Measurements from ENCODE around the gene LYRM4.

The LYRM4 gene

DNA sequence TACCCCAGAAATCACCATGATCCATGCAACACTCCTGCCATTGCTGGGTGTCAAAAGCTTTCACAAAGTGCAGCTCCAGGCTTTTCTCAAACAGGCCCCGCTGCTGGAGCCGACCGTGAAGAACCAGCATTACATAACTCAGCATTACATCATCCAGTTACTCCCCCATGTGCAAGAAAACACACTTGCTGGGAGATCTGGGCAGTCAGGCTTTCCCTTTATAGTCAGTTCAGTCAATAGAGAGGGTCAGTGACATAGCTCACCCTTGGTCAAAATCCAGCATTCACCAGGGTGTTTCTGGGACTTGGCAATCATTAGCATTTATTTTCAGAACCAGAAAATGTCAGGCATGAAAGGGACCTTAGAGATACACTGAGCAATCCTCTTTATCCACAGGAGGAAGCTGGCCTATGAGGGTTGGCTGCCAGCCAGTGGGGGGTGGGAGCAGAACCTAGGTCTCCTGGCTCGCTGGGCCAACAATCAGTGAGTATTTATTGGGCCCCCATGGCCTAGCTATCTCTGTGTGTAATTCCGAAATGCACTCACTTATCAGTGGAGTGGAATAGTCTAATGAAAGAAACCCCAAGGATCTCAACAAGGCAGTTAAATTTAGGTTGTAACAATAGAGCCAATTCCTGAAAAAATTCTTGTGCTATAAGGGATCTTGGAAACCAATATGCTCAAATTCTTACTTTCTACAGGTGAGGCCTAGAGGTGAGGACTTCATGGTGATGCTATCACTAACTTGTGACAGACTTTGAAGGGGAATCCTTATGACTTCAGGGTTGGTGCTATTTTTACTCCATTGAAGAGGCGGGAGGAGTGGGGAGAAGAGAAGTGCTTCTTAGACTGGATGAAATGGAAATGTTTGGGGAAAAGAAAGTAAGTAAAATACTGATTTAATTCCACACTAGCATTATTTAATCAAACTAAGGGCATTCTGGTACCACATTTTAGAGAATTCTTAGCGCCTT is 54.6 kb downstream of the LYRM4 start:
- DNase-seq (ENCODE audit: low read depth in 3 of 3): no peak

DNA sequence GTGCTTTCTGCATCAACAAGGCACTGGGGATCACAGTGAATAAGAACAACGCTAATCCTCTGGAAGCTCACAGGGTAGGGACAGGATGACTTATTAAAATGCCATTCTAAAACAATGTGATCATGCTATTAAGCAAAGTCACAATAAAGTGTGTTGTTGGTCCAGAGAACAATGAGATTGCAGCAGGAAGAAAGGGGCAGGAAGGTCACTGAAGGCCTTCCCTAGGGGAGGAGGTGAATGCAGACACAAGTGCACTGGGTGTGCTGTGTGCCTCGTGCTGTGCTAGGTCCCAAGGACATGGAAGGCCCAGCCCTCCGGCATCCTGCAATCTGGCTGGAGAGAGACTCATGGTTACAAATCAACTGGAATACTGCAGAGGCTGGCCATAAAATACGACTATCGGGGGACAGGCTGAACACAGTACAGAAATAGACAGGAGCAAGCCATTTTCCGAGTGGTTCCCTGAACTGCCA is 55.7 kb downstream of the LYRM4 start:
- no peak for DNase-seq (ENCODE audit: low read depth in 3 of 3)

DNA sequence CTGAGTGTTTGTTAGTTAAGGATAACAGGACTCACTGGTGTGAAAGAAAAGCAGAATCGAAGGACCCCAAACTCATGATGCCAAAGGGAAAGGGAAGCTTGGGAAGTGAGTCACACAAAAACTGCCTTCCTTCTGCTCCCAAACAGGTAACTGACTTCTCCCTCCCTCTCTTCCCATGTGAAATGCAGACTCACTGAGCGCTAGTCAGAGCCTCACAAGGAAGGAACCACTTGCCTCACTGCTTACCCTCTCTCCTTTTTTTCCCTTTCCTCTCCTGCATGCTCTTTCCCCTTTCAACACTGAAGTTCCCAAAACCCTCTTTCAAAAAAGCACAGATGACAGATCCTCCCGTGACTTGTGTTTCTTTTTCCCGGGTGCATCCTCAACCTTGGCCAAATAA is 56.4 kb downstream of the LYRM4 start:
- DNase-seq (ENCODE audit: low read depth in 3 of 3): no peak

DNA sequence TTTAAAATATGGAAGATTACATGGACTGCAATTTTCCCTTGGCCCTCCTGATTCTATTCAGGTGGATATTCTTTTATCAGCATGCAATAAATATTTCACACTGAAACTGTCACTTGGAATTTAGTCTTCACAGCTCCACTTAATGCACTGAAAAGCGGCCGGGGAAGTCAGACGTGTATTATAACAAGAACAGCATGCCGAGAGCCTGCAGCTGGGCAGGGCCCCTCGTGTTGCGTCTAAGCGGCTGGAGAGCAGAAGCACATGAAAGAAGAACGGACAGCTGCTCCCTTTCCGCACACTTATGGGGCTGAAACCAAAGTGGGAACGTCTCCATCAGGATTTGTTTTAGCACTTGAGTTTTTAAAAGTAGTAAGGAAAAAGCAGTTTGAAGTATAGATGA is 57.2 kb downstream of the LYRM4 start:
- no peak for DNase-seq (ENCODE audit: low read depth in 3 of 3)

GRCh38 chr6:5202941-5203340 is 57.8 kb downstream of the LYRM4 start:
- DNase-seq (ENCODE audit: low read depth in 3 of 3): no peak

DNA sequence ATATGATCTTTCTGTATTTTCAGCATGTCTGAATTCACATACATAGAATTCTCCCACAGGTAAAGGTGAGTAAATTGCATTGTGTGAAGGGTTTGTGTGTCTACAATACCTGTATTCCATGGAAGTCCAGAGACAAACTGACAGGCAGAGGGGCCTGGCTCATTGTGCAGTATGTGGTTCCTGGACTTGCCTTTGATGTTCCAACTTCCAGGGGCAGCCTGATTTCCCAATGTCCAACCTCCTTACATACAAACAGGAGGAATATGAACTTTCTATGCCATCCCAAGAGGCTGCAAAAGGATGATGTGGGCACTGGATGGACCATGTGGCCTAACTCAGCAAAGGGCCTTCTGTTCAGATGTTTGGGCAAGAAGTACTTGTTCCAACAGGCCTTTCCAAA is 58.5 kb downstream of the LYRM4 start:
- no peak for DNase-seq (ENCODE audit: low read depth in 3 of 3)

DNA sequence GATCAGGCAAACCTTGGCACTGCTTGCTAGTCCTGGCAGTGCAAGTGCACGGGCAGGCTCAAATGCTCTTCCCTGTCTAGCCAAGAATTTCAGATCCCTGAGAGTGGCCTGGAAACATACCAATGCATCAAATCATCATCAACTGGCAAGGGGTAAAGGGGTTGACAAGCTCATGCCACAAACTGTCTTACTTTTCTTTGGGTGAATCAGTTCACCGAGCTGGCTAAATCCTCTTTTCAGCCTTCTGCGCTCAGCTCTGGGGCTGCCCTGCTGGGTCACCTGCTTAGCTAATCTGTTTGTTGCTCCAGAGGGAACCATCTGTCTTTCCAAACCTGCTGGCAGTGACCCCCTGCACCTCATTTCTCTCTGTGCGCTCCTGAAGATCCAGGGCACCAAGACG is 59.5 kb downstream of the LYRM4 start:
- DNase-seq (ENCODE audit: low read depth in 3 of 3): no peak

- peak in 1 of 3 donors; percentile 0 for DNase-seq (ENCODE audit: low read depth in 3 of 3)
Observed at GRCh38 chr6:5199702-5200101, 61.0 kb downstream of the LYRM4 start.

GRCh38 chr6:5199283-5199682 is 61.5 kb downstream of the LYRM4 start:
- peak in 1 of 3 donors; percentile 0 for DNase-seq (ENCODE audit: low read depth in 3 of 3)

GRCh38 chr6:5197084-5197483 is 63.7 kb downstream of the LYRM4 start:
- no peak for DNase-seq (ENCODE audit: low read depth in 3 of 3)

GRCh38 chr6:5192135-5192794 is 68.5 kb downstream of the LYRM4 start:
- no peak for DNase-seq (ENCODE audit: low read depth in 3 of 3)

- DNase-seq (ENCODE audit: low read depth in 3 of 3): no peak
Observed at GRCh38 chr6:5191722-5192121, 69.0 kb downstream of the LYRM4 start.

- DNase-seq (ENCODE audit: low read depth in 3 of 3): no peak
Observed at GRCh38 chr6:5191222-5191621, 69.5 kb downstream of the LYRM4 start.

GRCh38 chr6:5190507-5190906 is 70.2 kb downstream of the LYRM4 start:
- DNase-seq (ENCODE audit: low read depth in 3 of 3): no peak

DNA sequence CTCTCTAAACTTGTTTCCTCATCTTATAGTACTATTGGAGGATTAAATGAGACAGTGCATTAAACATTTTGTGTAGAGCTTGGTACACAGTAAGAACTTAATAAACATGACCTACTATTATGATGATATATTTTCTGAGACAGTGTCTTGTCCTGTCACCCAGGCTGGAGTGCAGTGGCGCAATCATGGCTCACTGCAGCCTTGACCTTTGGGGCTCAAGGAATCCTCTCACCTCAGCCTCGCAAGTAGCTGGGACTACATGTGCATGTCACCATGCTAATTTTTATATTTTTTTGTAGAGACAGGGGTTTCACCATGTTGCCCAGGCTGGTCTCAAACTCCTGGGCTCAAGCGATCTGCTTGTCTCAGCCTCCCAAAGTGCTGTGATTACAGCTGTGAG is 72.1 kb downstream of the LYRM4 start:
- no peak for DNase-seq (ENCODE audit: low read depth in 3 of 3)

- no peak for DNase-seq (ENCODE audit: low read depth in 3 of 3)
Observed at GRCh38 chr6:5184878-5185277, 75.9 kb downstream of the LYRM4 start.

GRCh38 chr6:5184218-5184617 is 76.5 kb downstream of the LYRM4 start:
- DNase-seq (ENCODE audit: low read depth in 3 of 3): no peak

GRCh38 chr6:5181510-5182317 is 79.0 kb downstream of the LYRM4 start:
- no peak for DNase-seq (ENCODE audit: low read depth in 3 of 3)

DNA sequence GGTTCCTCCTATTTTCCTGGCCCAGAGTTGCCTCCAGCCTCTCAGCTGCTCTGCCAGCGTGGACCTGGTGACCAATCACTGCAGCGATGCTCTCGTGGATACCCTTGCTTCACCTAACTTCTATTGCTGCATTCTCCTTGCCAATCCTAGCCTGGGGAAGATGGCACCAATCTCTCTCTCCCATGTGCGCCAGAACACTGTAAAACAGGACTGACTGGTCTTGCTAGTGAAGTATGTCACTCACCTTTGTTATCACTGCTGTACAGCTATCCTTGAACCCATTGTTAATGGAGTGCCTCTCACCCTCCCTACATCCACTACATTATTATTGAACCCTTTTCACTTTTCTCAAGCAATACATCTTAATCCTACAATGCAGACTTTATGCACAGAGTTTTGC is 80.1 kb downstream of the LYRM4 start:
- DNase-seq (ENCODE audit: low read depth in 3 of 3): no peak

DNA sequence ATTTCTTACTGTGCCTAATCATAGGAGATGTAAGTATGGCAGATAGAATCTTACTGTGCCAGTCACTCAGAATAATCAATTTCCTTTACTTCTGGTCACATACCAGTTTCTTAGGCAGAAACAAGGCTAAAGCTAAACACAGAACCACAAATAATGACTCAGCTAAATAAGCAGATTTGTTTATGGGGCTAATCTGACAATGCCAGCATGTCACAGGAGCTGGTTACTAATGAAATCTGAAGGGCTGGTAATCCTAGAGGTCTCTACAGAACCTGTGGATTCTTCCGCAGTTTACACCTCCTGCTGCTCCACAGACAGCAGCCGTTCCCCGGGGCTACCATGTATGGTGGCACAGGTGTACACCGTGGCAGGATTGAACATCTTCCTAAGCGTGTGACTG is 80.8 kb downstream of the LYRM4 start:
- no peak for DNase-seq (ENCODE audit: low read depth in 3 of 3)

DNA sequence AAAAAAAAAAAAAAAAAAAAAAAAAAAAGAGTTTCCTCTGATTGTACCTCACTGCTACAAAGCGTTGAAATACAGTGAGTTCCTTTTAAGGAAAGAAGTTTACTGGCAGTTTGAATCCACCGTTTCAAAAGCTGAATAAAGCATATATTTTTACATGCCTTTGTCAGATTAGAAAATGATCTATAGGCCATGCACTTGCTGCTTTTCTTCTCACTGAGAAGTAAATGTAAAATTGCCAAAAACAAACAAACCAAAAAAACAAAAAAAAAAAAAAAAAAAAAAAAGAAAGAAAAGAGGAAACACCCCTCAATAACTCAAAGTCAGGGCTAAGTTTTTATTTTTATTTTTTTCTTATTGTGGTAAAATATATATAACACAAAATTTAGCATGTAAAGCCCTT is 81.9 kb downstream of the LYRM4 start:
- DNase-seq (ENCODE audit: low read depth in 3 of 3): no peak

GRCh38 chr6:5175635-5176034 is 85.1 kb downstream of the LYRM4 start:
- DNase-seq (ENCODE audit: low read depth in 3 of 3): no peak

Measured in stimulated activated CD4-positive, alpha-beta T cell treated with anti-CD3 and anti-CD28 coated beads, TNF-alpha, amount 100 ng/mL, for 48 hours (primary cell).